GM13976 (cell line): Measurements from ENCODE around the gene LRRC8A.
"Not testable (repeated sequence)": the region's sequence is repeated elsewhere in the genome, so short reads cannot be mapped to it uniquely, and the experiment has no call there.

ENCODE experiments used
- DNase-seq: peaks from one replicate; pipeline ENCODE4 v3.0.0; 2012; ENCODE audit warnings: low spot score
- in situ Hi-C: fragments of 300-500 bp; cut with MboI; formaldehyde crosslinking; loops from one replicate; pipeline ENCODE4 v1.12.0; 2022; ENCODE audit warnings: low sequenced_read_pairs, mixed read lengths, inconsistent platforms; ENCODE audit not compliant: unreplicated experiment
- TF ChIP-seq, protein P1 (sequence below): IDR thresholded peaks from 2 replicates; pipeline ENCODE4 v1.5.1; 2012; ENCODE audit warnings: borderline replicate concordance, mild to moderate bottlenecking; ENCODE audit not compliant: insufficient read depth; ENCODE audit errors: extremely low read depth, missing control alignments, control extremely low read depth

The LRRC8A gene

DNA sequence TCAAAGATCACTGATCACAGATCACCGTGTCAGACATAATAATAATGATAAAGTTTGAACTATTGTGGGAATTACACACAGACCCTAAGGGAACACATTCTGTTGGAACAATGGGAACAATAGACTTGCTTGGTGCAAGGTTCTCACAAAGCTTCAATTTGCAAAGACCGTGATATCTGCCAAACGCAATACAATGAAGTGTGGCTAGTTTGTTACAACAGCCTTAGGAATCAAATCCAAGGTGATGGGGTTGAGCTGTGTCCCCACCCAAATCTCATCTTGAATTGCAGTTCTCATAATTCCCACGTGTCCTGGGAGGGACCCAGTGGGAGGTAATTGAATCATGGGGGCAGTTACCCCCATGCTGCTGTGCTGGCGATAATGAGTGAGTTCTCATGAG, 21.0 kb upstream of the LRRC8A start:
- in situ Hi-C loops: loop anchor here (10.0 kb wide), 1 partner anchor 64 kb away; the partner anchor contains the start of gene PHYHD1
- DNase-seq: no peak
- TF ChIP-seq, protein P1, sequence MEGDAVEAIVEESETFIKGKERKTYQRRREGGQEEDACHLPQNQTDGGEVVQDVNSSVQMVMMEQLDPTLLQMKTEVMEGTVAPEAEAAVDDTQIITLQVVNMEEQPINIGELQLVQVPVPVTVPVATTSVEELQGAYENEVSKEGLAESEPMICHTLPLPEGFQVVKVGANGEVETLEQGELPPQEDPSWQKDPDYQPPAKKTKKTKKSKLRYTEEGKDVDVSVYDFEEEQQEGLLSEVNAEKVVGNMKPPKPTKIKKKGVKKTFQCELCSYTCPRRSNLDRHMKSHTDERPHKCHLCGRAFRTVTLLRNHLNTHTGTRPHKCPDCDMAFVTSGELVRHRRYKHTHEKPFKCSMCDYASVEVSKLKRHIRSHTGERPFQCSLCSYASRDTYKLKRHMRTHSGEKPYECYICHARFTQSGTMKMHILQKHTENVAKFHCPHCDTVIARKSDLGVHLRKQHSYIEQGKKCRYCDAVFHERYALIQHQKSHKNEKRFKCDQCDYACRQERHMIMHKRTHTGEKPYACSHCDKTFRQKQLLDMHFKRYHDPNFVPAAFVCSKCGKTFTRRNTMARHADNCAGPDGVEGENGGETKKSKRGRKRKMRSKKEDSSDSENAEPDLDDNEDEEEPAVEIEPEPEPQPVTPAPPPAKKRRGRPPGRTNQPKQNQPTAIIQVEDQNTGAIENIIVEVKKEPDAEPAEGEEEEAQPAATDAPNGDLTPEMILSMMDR: no peak

DNA sequence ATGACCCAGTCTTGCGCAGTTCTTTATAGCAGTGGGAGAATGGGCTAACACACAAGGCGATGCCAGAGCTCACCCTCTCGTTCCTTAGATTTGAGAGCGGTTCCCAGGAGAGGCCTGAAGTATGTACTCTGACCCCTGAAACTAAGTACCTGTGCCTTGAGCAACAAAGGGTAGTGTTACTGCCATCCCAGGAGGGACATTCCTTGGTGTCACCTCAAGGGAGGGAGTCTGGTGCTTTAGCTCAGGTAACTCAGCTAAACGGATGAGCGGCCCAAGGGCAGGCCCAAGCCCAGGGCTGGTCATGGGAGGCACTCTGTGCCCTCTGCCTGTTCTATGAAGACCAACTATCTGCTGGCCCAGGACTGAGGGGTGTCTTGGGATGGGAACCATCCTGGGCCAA, 20.4 kb upstream of the LRRC8A start:
- DNase-seq: no peak
- TF ChIP-seq, protein P1: no peak
- in situ Hi-C loops: loop anchor here (10.0 kb wide), 1 partner anchor 63 kb away; the partner anchor contains the start of gene PHYHD1

DNA sequence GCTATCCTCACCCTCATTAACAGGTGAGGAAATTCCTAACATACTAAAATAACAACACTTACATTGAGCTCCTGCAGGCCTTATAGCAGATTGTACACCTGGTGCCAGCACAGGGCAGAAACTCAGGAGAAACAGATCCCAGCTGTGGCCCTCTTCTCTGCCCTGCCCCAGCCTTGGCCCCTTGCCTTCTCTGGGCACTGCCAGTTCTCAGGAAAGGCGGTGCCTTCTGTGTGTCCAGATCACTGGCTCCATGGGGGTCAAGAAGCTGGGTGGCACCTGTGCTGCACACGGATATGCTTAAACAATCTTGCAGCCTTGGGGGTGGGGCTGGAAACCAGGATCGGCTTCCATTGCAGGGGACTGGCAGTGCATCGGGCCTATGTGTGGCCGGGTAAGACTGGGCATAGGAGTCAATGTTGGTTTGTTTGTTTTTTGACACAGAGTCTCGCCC, 19.5 kb upstream of the LRRC8A start:
- in situ Hi-C loops: loop anchor here (10.0 kb wide), 1 partner anchor 62 kb away; the partner anchor contains the start of gene PHYHD1
- TF ChIP-seq, protein P1: no peak

DNA sequence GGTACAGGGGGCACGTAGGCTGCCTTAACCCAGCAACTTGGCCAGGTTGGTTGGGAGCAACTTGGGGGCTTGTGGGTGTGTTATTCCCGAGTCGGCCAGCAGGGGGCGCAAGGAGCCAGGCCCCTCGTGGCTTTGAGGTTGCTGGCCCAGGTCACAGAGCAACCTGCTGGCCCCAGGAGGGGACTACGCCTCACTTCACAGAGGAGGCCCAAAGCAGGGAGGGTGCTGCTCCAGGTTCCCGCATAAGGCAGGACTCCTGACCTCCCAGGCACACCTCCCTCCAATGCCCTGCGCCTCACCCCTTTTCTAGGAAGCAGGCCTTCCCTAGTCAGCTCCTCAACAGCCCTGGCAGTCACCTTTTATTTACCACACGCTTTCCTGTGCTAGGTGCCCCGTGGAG, 18.3 kb upstream of the LRRC8A start:
- in situ Hi-C loops: loop anchor here (10.0 kb wide), 1 partner anchor 61 kb away; the partner anchor contains the start of gene PHYHD1
- TF ChIP-seq, protein P1: peak; percentile 96
- DNase-seq: peak; percentile 89

More for the DNA sequence above, 19.5 kb upstream of the LRRC8A start:
- DNase-seq: no peak

DNA sequence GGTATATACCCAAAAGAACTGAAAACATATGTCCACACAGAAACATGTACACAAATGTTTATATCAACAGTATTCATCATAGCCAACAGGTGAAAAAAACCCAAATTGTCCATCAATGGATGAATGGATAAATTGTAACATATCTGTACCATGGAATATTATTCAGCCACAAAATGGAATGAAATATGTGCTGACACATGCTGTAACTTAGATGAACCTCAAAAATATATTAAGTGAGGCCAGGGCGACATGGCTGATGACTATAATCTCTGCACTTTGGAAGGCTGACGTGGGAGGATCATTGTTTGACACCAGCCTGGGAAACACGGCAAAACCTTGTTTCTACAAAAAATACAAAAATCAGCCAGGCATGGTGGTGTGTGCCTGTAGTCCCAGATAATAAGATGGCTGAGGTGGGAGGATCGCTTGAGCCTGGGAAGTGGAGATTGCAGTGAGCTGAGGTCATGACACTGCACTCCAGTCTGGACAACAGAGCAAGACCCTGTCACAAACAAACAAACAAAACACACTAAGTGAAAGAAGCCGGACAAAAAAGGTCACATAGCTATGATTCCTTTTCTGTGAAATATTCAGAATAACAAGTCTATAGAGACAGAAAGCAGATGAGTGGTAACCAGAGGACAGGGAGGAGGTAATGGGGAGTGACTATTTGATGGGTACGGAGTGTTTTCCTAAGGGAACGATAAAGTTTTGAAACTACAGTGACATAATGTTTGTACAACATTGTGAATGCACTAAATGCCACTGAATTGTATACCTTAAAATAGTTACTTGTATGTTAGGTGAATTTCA, 11.6 kb upstream of the LRRC8A start:
- TF ChIP-seq, protein P1: no peak
- no peak for DNase-seq
- in situ Hi-C loops: no loop called here

DNA sequence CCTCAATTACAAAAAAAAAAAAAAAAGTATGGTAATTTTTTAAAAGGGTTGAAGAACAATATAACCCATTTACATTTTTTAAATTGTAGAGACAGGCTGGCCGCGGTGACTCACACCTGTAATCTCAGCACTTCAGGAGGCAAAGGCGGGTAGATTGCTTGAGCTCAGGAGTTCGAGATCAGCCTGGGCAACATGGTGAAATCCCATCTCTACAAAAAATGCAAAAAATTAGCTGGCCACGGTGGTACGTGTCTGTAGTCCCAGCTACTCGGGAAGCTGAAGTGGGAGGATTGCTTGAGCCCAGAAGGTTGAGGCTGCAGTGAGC, 11.0 kb upstream of the LRRC8A start:
- DNase-seq, in situ Hi-C loops: not testable (repeated sequence)

DNA sequence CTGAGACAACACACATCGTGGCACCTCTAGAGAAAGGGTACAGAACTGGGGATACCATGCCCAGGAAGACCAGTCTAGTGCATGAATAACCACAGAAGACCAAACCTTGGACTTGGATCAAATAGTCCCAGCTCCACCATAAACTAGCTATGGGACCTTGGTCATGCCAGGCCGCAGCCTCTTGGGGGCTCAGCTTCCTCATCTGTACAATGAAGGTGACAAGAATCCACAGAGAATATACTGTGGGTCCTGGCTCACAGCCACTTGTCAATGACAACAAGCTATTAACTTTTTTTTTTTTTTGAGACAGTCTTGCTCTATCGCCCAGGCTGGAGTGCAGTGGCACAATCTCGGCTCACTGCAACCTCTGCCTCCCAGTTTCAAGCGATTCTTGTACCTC, 4.1 kb upstream of the LRRC8A start:
- peak; percentile 9 for DNase-seq
- TF ChIP-seq, protein P1: no peak
- in situ Hi-C loops: no loop called here
